Inflammatory macrophage treated with lipopolysaccharide for 1 hour (primary cell): Measurements from ENCODE around the gene AIDA.
"Not testable (repeated sequence)": the region's sequence is repeated elsewhere in the genome, so short reads cannot be mapped to it uniquely, and the experiment has no call there.

Experiments
- DNase-seq, 2 donors: peaks; one replicate each; pipeline ENCODE4 v3.0.0-alpha.2; 2020 to 2022

Gene AIDA

DNA sequence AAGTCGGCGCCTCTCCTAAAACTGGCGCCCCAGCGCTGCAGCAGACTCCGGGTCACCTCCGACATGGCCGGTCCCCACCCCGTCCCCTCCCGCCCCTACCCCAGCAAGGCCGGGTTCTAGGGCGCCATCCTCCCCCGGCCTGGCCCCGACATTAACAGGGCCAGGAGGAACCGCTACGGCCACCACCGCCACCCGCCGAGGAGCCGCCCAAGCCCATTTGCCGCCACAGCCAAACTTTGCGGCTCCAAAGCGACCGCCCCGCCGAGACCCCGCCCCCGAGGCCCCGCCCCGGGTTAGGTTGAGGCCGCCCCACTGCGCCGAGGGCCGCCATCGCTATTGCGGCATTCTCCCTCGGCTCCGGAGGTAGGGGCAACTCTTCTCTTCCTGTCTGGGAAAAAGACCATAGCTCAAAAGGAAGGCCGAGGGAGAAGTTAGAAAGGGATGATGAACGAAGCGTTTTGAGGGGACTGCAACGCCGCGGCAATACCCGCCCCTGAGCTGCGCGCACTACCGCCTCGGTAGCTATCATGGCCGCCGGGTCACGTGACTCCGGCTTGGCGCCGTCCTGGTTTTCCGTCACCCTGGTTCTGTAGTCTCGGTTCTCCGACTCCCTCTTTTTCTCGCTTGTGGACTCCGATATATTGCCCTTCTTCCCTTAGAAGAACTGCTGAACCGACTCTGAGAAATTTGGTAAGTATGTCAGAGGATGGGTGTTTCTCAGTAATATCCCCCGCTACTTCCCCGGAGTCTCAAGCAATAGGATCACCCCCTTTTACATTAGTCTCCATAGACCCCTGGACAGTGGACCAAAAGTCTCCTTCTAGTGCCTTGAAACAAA lies at the start of gene AIDA, which contains the start of gene BROX:
TSS of gene AIDA (minus strand) at position 239 of the 838 bp plus-strand sequence. CDS start at position 65, 174 bp downstream.
TSS of gene BROX (plus strand) at position 312 of the 838 bp plus-strand sequence. CDS start 3,136 bp downstream, outside the sequence.
- peak; percentile 75 to 92 for DNase-seq

DNA sequence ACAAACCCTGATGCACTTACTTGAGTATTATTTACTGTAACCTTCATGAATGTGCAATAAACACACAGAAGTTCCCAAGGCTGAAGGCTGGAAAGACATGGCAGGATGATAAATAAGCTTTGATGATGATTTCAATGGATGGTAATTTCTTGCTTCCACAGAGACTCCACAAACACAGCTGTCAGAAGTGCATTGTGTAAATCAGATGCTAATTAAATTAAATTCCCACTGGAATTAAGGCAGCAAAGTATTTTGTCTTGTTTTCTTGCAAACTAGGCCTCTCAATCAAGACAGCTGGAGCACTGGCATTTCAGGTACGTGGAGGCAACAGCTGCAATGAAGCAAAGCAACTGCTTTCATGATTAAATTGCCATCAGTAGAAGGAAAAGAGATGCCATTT lies 48.8 kb upstream of the AIDA start:
- no peak for DNase-seq

- DNase-seq = peak; percentile 35 to 72
Observed at GRCh38 chr1:222759451-222760035, 47.3 kb upstream of the AIDA start.

DNA sequence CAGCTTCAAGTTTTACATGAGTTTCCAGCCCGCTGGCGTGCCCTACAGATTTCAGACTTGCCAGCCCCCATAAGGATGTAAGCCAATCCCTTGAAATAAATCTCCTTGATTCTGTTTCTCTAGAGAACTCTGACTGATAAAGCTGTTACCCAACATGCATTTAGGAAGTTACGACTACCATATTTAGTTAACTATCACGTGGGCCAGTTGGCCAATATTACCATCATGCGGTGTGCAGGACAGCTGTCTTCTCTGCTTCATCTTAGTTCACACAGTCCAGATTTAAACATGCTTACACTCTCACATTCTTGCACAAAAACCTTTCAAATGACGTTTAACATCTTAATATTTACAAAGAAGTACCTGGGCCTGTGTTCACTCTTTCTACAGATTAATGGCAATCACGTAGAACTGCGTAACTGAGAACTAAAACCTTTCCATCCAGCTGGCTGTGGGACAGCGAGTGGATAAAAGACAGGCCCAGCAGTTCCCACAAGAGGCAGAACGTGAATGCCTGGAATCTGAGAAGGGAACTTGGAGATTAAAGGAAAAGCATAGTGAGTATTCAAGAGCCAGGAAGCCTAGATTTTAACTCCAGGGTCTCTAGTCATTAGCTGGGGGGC lies 45.5 kb upstream of the AIDA start:
- DNase-seq = no peak

- peak; percentile 38 to 70 for DNase-seq
Observed at GRCh38 chr1:222754366-222755139, 42.3 kb upstream of the AIDA start.

DNA sequence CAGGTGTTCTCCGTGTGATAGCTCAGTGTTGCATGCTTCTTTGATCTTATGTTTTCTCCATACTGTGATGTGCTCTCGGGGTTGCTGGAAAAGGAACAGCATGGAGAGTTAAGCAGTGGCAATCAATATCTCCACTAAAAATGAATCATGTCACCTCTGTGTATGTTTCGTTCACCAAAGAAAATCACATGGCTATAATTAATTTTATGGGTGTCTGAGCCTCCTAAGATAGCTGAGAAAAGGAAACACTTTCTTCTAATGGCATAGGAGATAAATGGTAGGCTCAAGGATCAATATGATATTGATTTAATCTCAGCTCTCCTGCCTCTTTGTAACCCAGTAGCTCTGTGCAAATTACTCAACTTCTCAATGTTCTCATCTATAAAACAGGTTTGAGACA lies 39.0 kb upstream of the AIDA start:
- no peak for DNase-seq

- DNase-seq = peak; percentile 17 to 31
Observed at GRCh38 chr1:222750651-222751050, 38.4 kb upstream of the AIDA start.

GRCh38 chr1:222749927-222750326 lies 37.6 kb upstream of the AIDA start:
- no peak for DNase-seq

GRCh38 chr1:222741630-222742457 lies 29.6 kb upstream of the AIDA start:
- DNase-seq = not testable (repeated sequence)

DNA sequence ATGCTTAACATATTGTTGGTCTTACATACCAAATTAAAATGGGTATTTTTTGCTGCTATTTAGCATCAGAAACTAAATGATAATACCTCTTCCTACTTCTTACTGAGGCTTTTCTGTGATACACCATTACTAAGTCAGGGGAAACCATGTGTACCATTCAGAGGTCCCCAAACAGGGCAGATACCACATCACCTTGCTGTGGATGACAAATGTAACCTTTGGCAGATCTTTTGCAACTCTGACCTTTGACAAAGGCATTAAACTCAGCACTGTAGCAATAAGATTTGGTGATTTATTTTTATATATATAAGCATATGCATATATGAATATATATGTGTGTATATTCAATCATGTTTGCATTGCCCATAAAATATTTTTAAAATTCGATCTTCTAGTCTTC lies 27.6 kb upstream of the AIDA start:
- no peak for DNase-seq

GRCh38 chr1:222739465-222739864 lies 27.2 kb upstream of the AIDA start:
- DNase-seq = no peak

DNA sequence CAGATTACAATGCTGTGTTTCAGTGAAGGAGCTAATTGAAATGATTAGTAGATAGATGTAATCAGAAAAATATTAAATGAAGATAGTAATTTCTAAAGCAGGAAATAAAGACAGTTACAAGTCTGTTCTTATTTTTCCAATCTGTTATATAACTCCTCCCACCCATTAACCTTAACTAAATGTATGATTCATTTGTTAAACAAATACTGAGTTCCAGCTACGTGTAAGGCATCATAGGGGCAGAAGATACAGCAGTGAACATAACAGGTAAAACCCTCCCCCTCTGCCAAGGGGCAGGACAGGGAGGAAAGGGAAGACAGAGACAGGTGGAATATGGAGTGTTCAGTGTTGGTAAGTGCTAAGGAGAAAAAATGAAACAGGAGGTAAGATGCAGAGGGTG lies 24.7 kb upstream of the AIDA start, which contains the start of gene FAM177B:
TSS of gene FAM177B (plus strand) at position 231 of the 400 bp plus-strand sequence. CDS start 9,344 bp downstream, outside the sequence.
- no peak for DNase-seq

DNA sequence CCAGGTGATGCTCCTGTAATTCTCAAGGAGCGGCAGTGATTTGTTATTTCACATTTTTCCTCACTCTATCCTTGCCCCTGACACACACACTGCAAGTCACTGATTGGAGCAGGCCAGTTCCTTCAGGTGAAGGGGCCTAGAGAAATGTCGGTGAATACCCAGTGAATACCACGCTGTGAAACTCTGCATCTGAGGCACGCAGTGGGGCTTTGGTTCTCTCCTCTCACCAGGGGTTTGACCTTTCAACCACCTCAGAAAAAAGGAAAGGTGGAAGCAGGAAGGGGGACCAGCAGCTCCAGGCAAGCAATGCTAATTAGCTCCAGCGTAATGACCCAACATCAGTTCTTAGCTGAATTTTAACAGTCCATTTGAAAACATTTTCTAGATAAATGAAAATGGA lies 24.2 kb upstream of the AIDA start:
- DNase-seq = no peak

GRCh38 chr1:222734740-222735139 lies 22.4 kb upstream of the AIDA start:
- no peak for DNase-seq

DNA sequence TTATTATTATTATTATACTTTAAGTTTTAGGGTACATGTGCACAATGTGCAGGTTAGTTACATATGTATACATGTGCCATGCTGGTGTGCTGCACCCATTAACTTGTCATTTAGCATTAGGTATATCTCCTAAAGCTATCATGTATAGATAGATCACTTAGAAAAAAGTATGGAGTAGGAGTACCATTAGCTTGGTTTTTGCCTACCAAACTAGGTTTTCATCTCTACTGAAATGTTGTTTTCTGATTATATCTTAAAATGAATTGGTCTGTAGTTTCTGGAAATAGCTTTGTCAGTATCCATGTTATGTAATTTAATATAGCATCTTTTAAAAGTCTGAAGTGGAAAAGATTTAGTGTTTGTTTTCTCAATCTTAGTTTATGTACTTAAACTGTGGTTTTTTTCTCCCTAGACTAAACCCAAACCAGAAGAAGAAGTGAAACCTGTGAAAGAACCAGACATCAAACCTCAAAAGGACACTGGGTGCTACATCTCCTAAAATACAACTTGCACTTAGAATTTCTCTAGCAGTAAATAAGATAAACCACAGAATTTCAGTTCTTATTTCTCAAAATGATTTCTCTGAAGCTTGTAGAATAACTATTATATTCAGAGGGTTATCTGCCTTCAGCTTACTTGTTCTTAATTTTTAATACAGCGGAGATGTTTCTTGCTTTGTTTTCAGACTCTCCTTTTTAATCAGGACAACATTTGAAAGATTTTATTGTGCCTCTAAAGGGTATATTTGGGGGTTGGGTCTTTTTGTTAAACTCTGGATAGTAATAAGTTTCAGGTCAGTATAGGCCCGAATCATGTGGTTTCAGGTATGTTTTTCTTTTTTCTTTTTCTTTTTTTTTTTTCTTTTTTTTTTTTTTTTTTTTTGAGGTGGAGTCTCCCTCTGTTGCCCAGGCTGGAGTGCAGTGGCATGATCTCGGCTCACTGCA lies 20.2 kb upstream of the AIDA start:
- peak in 1 of 2 donors; percentile 10 for DNase-seq

DNA sequence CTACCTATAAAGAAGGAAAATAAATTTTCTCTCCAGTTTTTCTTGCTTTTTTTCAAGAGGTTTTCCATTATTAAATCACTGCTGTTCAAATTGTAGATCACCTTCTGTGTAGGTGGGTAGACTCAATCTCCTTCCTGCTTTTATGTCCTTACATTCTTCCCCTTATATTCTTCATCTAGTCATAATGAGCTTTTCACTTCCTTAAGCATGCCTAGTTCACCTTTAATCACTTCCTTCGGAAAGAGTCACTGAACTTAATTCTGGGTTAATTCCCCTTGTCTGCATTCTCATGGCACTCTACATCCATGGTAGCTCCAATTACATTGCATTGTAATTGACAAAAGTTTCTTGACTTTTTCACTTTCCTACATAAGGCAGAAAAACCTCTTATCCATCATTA lies 18.6 kb upstream of the AIDA start:
- no peak for DNase-seq

DNA sequence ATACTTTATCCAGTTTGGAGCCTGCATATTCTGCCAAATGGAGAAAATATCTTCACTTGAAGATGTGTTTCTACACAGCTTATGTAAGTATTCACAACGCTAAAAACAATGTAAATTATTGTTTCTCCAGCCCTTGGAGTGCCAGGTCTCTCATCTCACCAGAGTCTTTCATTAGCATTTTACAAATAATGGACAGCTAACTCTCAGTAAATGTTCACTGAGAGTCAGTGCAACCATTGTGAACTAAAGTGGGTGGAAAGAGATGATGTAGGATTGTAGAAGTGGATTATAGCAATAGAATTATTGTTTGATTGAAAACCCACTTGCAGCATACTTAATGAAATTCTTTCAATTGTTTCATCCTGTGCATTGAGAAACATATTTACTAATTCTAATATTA lies 16.5 kb upstream of the AIDA start:
- DNase-seq = no peak

DNA sequence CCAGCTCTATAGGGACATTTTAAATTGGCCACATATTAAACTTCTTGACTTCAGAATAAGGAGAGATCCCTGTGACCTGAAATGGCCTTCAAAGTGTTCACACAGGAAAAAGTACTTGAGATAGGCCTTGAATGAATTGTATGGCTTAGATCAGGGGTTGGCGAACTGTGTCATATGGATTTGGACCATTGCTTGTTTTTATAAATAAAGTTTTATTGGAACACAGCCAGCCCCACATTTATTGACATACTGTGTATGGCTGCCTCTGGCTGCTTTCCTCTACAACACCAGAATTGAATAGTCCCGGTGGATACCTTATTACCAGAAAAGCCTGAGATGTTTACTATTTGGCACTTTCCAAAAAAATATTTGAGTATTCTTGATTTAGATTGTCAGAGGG lies 4.1 kb upstream of the AIDA start:
- no peak for DNase-seq

DNA sequence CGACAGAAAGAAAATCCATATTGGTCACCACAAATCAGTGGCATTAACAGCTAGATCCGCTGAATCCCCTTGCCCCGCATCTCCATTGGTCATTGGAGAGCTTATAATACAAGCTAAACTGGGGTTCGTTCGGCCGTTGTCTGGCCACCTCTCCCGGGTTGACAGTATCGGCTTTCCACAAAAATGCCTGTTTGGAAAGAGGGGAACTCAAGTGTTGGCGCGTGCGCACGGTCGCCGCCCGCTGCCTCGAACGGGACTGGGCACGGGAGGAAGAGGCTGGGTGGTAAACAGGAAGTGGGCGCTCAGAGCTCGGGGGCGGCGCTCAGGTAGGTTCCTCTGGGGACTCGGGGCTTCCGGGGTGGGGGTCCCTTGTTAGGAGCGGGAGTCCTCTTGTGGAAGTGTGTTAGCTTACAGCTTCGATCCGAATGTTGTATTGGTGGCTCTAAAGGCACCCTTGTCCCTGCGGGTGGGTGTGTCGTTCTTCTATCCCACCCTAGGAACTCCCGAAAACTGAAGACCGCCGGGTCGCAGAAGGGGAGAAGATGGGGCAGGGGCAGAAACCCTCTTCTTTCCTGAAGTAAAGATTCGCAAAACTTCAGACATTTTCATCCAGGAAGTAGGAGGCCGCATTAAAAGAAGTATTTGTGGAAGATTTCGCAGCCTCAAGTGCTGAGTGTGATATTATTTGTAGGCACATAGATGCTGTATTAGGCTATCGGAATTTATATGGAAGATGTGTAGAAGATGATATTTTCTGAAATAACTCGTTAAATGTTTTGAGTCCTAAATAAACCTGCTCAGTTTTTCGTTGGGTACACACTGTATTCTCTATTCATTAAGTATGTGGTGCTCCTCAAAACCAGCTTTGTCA lies 1.0 kb upstream of the AIDA start:
- peak; percentile 87 to 91 for DNase-seq
